ENCODE measurements around the gene LRRC4. TPM values are rescaled to one million over a fixed set of nuclear protein-coding genes. Genes with fewer than 3 reads are reported as not detected.

Gene LRRC4
- not detected in 2 replicates for total RNA-seq (2014; rRNA removed; shearing (Covaris generic))

GRCh38 chr7:128030654-128031611, at the start of gene LRRC4:
Gene LRRC4 (minus strand): TSS chr7:128031437. CDS start chr7:128030640, 797 bp downstream.

Other genes starting within 250 kb of the LRRC4 start
- not detected in 2 replicates for gene LEP, start 209.8 kb upstream of the LRRC4 start, total RNA-seq (2014; rRNA removed; shearing (Covaris generic))

Measured in A375 (cell line).